Measurements from ENCODE around the gene TSPAN5.

- TF ChIP-seq CTCF (IDR thresholded peaks at IDR 0.05): no peak
- no peak for TF ChIP-seq POLR2A (IDR thresholded peaks at IDR 0.05)
- TF ChIP-seq EP300 (IDR thresholded peaks at IDR 0.05): no peak
Observed at GRCh38 chr4:98685225-98686042, 27.0 kb upstream of the TSPAN5 start.

Measured in suprapubic skin (tissue), 3 donors.